ENCODE results near the gene CFAP61. TPM values are rescaled to one million over a fixed set of nuclear protein-coding genes. Genes with fewer than 3 reads are reported as not detected.

The CFAP61 gene
- total RNA-seq, 1 donor from 2014 or later: 2.6 TPM

DNA sequence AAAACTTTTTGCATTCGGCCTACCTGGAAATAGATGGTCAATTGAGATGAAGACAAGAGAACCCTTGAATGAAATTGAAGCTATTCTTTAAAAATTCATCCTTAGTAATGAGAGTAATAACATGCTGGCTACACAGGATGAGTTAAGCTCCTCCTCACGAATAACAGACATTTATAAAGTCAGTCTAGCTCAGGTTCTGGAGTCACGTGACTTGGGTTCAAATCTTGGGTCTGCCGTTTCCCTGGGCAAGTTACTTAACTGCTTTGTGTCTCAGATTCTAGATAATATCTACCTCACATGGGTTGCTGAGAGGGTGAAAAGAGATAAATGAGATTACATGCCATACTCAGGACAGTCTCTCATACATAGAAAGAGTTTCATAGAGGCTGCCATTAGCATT is 214.2 kb downstream of the CFAP61 start:
- peaks cover 3% of the 10 kb centered on the region for H3K27me3 Mint-ChIP-seq
- TF ChIP-seq, protein P1, sequence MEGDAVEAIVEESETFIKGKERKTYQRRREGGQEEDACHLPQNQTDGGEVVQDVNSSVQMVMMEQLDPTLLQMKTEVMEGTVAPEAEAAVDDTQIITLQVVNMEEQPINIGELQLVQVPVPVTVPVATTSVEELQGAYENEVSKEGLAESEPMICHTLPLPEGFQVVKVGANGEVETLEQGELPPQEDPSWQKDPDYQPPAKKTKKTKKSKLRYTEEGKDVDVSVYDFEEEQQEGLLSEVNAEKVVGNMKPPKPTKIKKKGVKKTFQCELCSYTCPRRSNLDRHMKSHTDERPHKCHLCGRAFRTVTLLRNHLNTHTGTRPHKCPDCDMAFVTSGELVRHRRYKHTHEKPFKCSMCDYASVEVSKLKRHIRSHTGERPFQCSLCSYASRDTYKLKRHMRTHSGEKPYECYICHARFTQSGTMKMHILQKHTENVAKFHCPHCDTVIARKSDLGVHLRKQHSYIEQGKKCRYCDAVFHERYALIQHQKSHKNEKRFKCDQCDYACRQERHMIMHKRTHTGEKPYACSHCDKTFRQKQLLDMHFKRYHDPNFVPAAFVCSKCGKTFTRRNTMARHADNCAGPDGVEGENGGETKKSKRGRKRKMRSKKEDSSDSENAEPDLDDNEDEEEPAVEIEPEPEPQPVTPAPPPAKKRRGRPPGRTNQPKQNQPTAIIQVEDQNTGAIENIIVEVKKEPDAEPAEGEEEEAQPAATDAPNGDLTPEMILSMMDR (IDR thresholded peaks at IDR 0.05; ENCODE audit: unreplicated experiment): no peak

DNA sequence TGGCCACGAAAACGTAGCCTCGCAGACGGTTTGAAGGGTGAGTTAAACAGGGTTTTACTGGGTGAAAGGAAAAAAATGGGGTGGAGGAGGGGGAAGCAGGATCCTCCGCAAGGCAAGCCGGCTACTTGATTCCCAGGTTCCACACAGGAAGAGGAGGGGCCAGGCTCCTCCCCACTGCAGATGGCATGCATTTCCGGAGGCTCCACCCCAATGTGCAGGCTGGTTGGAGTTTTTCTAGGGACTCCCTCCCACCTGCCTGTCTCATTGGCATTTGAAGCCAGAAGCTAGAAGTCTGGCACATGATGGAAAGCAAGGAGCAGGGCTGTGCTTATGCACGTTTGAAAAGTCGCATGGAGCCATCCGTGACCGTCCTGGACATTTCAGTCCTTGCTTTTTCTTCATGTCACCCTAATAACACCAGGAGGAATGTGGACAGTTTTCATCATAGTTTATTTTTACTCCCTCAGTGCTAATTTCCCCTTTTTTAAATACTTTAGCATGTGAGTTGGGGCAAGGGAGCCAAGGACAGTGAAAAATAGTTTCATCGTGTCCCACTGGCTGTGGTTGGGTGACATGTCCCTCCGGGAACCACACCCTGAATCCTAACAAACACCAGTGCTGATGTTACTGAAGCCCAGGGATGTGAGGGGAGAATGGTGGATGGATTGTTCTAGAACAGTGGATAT is 215.5 kb downstream of the CFAP61 start:
- H3K9me3 Mint-ChIP-seq (ENCODE audit: low read depth): no peaks in the 10 kb centered on the region
- TF ChIP-seq, protein P1 (IDR thresholded peaks at IDR 0.05; ENCODE audit: unreplicated experiment): no peak
- H3K27ac Mint-ChIP-seq: no peak overlapping the region
- no peaks in the 10 kb centered on the region for H3K4me1 Mint-ChIP-seq (ENCODE audit: low read depth)
- no peak for DNase-seq (ENCODE audit: low spot score, unreplicated experiment)
- H3K27me3 Mint-ChIP-seq: peaks cover 4% of the 10 kb centered on the region
- H3K4me3 Mint-ChIP-seq (ENCODE audit: low read depth): no peak overlapping the region
- H3K36me3 Mint-ChIP-seq (ENCODE audit: insufficient read depth): no peaks in the 10 kb centered on the region

More for the DNA sequence above, 214.2 kb downstream of the CFAP61 start:
- Mint-ChIP-seq H3K36me3 (ENCODE audit: insufficient read depth) (no peaks in the 10 kb centered on the region), H3K9me3 (ENCODE audit: low read depth) (no peaks in the 10 kb centered on the region), H3K4me3 (ENCODE audit: low read depth) (no peak overlapping the region), H3K4me1 (ENCODE audit: low read depth) (no peaks in the 10 kb centered on the region), H3K27ac (no peak overlapping the region)
- DNase-seq (ENCODE audit: low spot score, unreplicated experiment): no peak

DNA sequence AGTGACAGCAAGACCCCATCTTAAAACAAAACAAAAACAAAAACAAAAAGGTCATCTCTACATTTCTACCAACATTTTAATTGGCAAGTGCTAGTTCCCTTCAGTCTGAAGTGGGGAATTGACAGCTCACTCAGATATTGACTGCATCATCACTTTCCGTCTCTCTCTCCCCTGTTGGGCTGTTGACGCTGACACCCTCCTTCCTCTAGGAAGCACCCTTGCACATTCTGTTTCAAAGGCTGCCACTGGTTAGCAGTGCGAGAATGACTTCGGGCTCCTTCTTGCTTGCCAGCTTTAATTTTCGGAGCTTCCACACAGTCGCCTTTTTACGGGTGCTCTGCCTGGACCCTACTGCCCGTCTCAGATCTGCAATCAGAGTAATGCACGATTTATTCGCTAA is 218.9 kb downstream of the CFAP61 start:
- H3K4me1 Mint-ChIP-seq (ENCODE audit: low read depth): no peaks in the 10 kb centered on the region
- H3K27me3 Mint-ChIP-seq: peaks cover 4% of the 10 kb centered on the region
- TF ChIP-seq, protein P1 (IDR thresholded peaks at IDR 0.05; ENCODE audit: unreplicated experiment): no peak
- no peak overlapping the region for H3K27ac Mint-ChIP-seq
- H3K36me3 Mint-ChIP-seq (ENCODE audit: insufficient read depth): no peaks in the 10 kb centered on the region
- H3K9me3 Mint-ChIP-seq (ENCODE audit: low read depth): no peaks in the 10 kb centered on the region
- DNase-seq (ENCODE audit: low spot score, unreplicated experiment): no peak
- no peak overlapping the region for H3K4me3 Mint-ChIP-seq (ENCODE audit: low read depth)

DNA sequence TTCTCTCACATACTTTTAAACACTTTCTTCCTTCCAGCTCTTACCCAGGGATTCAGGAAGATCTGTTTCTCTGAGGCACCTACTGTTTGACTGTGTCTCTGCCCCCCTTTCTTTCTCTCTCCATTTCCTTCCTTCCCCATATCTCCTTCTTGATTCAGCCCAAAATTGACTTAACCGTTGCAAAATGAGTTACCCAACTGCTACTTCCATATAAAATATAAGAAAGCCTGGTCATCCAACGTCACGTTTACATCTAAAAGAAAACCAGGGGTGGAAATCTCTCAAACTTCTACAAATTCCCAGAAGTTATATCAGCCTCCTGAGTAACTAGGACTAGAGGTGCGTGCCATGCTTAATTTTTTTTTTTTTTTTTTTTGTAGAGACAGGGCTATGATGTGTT is 220.4 kb downstream of the CFAP61 start:
- Mint-ChIP-seq H3K4me3 (ENCODE audit: low read depth) (no peak overlapping the region), H3K36me3 (ENCODE audit: insufficient read depth) (no peaks in the 10 kb centered on the region), H3K9me3 (ENCODE audit: low read depth) (no peaks in the 10 kb centered on the region), H3K4me1 (ENCODE audit: low read depth) (no peaks in the 10 kb centered on the region), H3K27me3 (peaks cover 4% of the 10 kb centered on the region), H3K27ac (no peak overlapping the region)
- TF ChIP-seq, protein P1 (IDR thresholded peaks at IDR 0.05; ENCODE audit: unreplicated experiment): no peak
- DNase-seq (ENCODE audit: low spot score, unreplicated experiment): no peak

DNA sequence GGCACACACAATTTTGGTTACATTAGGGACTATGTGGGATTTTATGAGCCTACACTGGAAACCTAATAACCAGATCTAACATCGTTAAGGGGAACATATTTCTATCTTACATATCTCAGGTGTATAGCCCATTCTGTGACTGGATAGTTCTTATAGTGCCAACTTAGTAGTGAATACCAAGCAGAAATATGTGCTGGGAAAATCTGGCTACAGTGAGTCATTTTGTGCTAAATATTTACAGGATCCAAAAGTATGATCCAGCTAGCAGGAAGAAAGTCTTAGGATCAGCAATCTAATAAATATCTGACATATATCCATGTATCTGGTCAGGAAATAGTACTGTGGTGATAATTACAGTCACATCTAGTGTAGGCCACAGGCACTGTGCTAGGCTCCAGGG is 221.0 kb downstream of the CFAP61 start:
- Mint-ChIP-seq H3K27me3 (peaks cover 4% of the 10 kb centered on the region), H3K27ac (no peak overlapping the region), H3K4me3 (ENCODE audit: low read depth) (no peak overlapping the region), H3K4me1 (ENCODE audit: low read depth) (no peaks in the 10 kb centered on the region), H3K36me3 (ENCODE audit: insufficient read depth) (no peaks in the 10 kb centered on the region), H3K9me3 (ENCODE audit: low read depth) (no peaks in the 10 kb centered on the region)
- no peak for DNase-seq (ENCODE audit: low spot score, unreplicated experiment)
- TF ChIP-seq, protein P1 (IDR thresholded peaks at IDR 0.05; ENCODE audit: unreplicated experiment): no peak

All from progenitor cell of endocrine pancreas (in vitro differentiated cells).